ENCODE measurements around the gene FNIP1. TPM values are rescaled to one million over a fixed set of nuclear protein-coding genes. Genes with fewer than 3 reads are reported as not detected.

FNIP1 gene
- total RNA-seq, 2 experiments from 2014 or later = 24.8 to 26.1 TPM

DNA sequence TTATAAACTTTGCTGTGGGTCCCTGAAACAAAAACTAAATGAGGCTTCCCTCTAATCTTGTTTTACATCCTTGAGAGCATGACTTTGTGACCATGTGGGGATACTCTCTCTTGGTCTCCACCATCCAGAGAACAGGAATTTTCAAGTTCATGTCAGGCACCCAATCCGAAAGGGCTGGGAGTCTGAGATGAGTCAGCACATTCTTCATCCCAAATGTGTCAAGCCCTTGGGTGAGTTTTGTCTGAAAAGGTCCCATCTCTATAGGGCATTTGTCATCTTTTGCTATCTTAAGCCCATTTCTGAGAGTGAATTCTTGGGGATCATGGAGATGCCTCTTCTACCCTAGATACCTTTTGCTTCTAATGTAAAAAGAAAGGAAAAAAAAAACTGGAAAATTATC lies 134.9 kb downstream of the FNIP1 start:
- Mint-ChIP-seq H3K27ac (no peak overlapping the region), H3K36me3 (ENCODE audit: low read depth) (peaks cover 69% of the 10 kb centered on the region), H3K4me3 (no peak overlapping the region), H3K4me1 (peaks cover 4% of the 10 kb centered on the region), H3K27me3 (no peaks in the 10 kb centered on the region), H3K9me3 (peaks cover 27% of the 10 kb centered on the region)
- no peak for DNase-seq
- POLR2A ChIA-PET = no interaction called here
- CTCF ChIA-PET = interaction anchor here (1.4 kb wide), 1 partner anchor 22 kb away, joined by 4 read pairs; no protein-coding TSS in a partner anchor

DNA sequence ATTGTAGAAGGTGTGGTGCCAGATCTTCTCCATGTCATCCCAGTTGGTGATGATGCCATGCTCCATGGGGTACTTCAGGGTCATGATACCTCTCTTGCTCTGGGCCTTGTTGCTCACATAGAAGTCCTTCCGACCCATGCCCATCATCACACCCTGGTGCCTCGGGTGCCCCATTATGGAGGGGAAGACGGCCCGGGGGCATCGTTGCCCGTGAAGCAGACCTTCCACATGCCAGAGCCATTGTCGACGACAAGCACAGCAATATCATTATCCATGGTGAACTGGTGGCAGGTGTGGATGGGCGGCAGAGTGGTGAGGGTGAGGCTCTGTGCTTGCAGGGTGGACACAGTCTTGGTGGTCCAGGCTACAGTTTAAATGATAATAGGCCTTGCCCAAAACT lies 137.0 kb downstream of the FNIP1 start:
- Mint-ChIP-seq H3K27me3 (no peaks in the 10 kb centered on the region), H3K4me1 (peaks cover 4% of the 10 kb centered on the region), H3K4me3 (no peak overlapping the region), H3K9me3 (peaks cover 27% of the 10 kb centered on the region), H3K36me3 (ENCODE audit: low read depth) (peaks cover 67% of the 10 kb centered on the region), H3K27ac (no peak overlapping the region)
- ChIA-PET POLR2A (no interaction called here), CTCF (interaction anchor here (0.6 to 1.6 kb wide), 2 partner anchors 19 to 162 kb away, joined by 4 to 6 read pairs; no protein-coding TSS in a partner anchor)
- DNase-seq = no peak

DNA sequence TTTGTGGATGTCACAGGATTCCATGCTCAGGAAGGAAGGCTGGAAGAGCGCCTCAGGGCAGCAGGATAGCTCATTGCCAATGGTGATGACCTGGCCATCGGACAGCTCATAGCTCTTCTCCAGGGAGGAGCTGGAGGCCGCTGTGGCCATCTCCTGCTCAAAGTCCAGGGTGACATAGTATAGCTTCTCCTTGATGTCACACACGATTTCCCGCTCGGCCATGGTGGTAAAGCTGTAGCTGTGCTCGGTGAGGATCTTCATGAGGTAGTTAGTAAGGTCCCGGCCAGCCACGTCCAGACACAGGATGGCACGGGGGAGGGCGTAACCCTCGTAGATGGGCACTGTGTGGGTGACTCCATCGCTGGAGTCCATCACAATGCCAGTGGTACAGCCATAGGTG lies 137.5 kb downstream of the FNIP1 start:
- H3K36me3 Mint-ChIP-seq (ENCODE audit: low read depth) = peaks cover 71% of the 10 kb centered on the region
- peaks cover 27% of the 10 kb centered on the region for H3K9me3 Mint-ChIP-seq
- no peak for DNase-seq
- H3K4me3 Mint-ChIP-seq = no peak overlapping the region
- CTCF ChIA-PET = interaction anchor here (0.6 to 1.6 kb wide), 2 partner anchors 19 to 162 kb away, joined by 4 to 6 read pairs; no protein-coding TSS in a partner anchor
- no peak overlapping the region for H3K27ac Mint-ChIP-seq
- peaks cover 4% of the 10 kb centered on the region for H3K4me1 Mint-ChIP-seq
- POLR2A ChIA-PET = no interaction called here
- H3K27me3 Mint-ChIP-seq = no peaks in the 10 kb centered on the region

DNA sequence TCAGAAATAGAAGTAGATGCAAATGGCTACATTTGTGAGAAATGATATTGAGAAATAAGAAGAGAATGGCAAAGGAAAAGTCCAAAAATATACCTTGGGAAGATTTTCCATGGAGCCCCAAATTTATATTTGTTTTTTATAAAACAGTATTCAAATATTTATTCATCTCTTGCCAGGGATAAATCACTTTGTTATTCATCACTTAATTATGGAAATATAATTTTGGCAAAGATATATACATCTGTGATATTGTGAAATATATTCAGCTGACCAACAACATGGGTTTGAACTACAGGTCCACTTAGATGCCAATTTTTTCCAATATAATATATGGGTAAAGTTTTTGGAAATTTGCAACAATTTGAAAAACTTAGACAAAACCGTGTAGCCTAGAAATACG lies 142.0 kb downstream of the FNIP1 start:
- Mint-ChIP-seq H3K27me3 (no peaks in the 10 kb centered on the region), H3K9me3 (peaks cover 6% of the 10 kb centered on the region), H3K36me3 (ENCODE audit: low read depth) (peaks cover 60% of the 10 kb centered on the region), H3K4me3 (no peak overlapping the region), H3K27ac (no peak overlapping the region), H3K4me1 (peaks cover 4% of the 10 kb centered on the region)
- ChIA-PET POLR2A (no interaction called here), CTCF (interaction anchor here (1.4 kb wide), 1 partner anchor 23 kb away, joined by 3 read pairs; no protein-coding TSS in a partner anchor)
- DNase-seq = no peak

DNA sequence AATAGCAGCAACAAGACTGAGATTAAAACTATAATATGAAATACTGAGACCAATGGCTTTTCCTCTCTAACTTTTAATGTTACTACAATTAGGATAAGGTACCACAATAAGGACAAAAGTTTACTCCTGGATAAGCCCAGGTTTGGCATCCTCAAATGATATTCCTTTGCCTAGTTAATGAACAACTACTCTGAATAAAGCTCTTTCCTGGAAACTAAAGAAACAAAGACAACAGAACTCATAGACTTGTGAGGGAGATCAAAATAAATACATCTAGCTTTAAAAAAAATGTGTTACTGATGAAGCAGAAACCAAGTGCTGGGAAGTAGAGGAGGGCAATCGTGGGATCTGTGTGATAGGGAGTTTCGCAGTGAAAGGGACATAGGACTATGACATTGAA lies 142.5 kb downstream of the FNIP1 start:
- H3K4me3 Mint-ChIP-seq = no peak overlapping the region
- H3K4me1 Mint-ChIP-seq = peaks cover 4% of the 10 kb centered on the region
- DNase-seq = no peak
- peaks cover 1% of the 10 kb centered on the region for H3K9me3 Mint-ChIP-seq
- ChIA-PET POLR2A (no interaction called here), CTCF (no interaction called here)
- no peak overlapping the region for H3K27ac Mint-ChIP-seq
- H3K36me3 Mint-ChIP-seq (ENCODE audit: low read depth) = peaks cover 58% of the 10 kb centered on the region
- no peaks in the 10 kb centered on the region for H3K27me3 Mint-ChIP-seq

DNA sequence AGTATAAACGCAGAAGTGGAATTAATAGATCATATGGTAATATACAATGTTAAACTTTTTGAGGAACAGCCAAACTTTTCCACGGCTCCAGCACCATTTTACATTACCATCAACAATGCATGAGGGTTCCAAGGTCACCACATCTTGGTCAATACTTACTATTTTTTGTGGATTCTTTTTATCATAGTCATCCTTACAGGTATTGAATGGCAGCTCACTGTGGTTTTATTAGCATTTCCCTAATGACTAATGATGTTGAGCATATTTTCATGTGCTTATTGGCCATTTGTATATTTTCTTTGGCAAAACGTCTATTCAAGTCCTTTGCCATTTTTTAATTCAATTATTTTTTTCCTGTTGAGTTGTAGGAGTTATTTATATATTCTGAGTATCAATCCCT lies 147.7 kb downstream of the FNIP1 start:
- Mint-ChIP-seq H3K27me3 (no peaks in the 10 kb centered on the region), H3K36me3 (ENCODE audit: low read depth) (peaks cover 55% of the 10 kb centered on the region), H3K4me1 (peaks cover 4% of the 10 kb centered on the region), H3K4me3 (no peak overlapping the region), H3K27ac (no peak overlapping the region), H3K9me3 (no peaks in the 10 kb centered on the region)
- ChIA-PET POLR2A (no interaction called here), CTCF (no interaction called here)
- no peak for DNase-seq

DNA sequence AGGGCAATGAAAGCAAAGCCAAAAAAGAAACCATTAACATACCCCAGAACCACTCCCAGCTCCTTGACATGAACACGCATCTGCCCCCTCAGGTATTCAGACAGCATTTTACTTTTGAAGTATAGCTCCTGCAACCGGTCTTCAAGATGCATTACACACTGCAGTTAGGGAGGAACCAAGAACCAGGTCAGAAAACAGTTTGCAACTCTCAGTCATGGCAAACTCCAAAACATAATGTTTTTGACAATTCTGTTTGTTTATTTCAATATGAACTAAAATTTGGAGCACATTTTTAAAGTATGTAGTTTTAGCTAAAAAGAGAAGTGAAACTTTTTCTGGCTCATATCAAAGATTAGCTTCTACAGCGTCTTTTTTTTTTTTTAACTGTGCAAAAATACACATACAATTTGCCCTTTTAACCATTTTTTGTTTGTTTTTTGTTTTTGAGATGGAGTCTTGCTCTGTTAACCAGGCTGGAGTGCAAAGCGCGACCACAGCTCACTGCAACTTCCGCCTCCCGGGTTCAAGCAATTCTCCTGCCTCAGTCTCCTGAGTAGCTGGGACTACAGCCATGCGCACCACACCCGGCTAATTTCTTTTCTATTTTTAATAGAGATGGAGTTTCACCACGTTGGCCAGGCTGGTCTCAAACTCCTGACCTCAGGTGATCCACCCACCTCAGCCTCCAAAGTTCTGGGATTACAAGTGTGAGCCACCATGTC lies 149.6 kb downstream of the FNIP1 start:
- H3K4me1 Mint-ChIP-seq = peaks cover 4% of the 10 kb centered on the region
- no peak for DNase-seq
- peak overlapping the region; percentile 9 for H3K27ac Mint-ChIP-seq
- ChIA-PET POLR2A (no interaction called here), CTCF (no interaction called here)
- H3K9me3 Mint-ChIP-seq = no peaks in the 10 kb centered on the region
- H3K27me3 Mint-ChIP-seq = no peaks in the 10 kb centered on the region
- no peak overlapping the region for H3K4me3 Mint-ChIP-seq
- peaks cover 53% of the 10 kb centered on the region for H3K36me3 Mint-ChIP-seq (ENCODE audit: low read depth)

DNA sequence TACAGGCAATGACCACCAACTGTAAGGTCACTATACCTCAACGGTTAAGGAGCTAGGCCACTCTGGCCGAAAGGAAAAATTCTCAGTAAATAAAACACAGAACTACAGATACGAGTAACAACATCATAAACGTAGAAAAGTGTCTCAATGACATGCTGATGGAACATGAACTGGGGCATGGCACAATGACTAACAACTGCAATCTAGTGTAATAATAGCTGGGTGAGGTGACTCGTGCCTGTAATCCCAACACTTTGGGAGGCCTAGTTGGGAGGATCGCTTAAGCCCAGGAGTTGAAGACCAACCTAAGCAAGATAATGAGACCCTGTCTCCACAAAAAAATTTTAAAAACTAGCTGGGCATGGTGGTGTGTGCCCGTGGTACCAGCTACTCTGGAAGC lies 152.0 kb downstream of the FNIP1 start:
- DNase-seq = no peak
- H3K9me3 Mint-ChIP-seq = no peaks in the 10 kb centered on the region
- CTCF ChIA-PET = interaction anchor here (0.8 kb wide), 1 partner anchor 12 kb away, joined by 3 read pairs; no protein-coding TSS in a partner anchor

DNA sequence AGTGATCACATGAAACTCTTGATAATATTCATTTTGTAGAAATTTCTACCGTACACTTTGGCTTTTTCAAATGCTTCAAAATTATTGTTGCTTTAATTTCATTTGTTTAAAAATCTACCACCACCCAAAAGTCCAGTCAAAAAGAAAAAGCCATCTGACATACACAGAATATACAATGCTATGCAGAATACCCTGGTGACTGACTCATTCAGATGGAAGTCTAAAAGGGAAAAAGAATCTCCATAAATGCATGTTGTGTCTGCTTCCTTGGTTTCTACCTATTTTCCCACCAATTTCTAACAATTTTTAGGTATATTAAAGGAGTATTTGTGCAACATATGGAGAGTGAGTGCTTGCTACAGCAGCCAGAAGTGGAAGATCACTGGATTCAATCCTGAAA lies 152.4 kb downstream of the FNIP1 start:
- Mint-ChIP-seq H3K36me3 (ENCODE audit: low read depth) (peaks cover 36% of the 10 kb centered on the region), H3K4me3 (no peak overlapping the region), H3K27me3 (no peaks in the 10 kb centered on the region), H3K4me1 (peaks cover 19% of the 10 kb centered on the region), H3K9me3 (no peaks in the 10 kb centered on the region), H3K27ac (no peak overlapping the region)
- ChIA-PET POLR2A (no interaction called here), CTCF (interaction anchor here (0.8 kb wide), 1 partner anchor 13 kb away, joined by 3 read pairs; no protein-coding TSS in a partner anchor)
- DNase-seq = no peak

More for the DNA sequence above, 152.0 kb downstream of the FNIP1 start:
- no peaks in the 10 kb centered on the region for H3K27me3 Mint-ChIP-seq
- H3K27ac Mint-ChIP-seq = no peak overlapping the region
- POLR2A ChIA-PET = no interaction called here
- no peak overlapping the region for H3K4me3 Mint-ChIP-seq
- H3K36me3 Mint-ChIP-seq (ENCODE audit: low read depth) = peaks cover 39% of the 10 kb centered on the region
- H3K4me1 Mint-ChIP-seq = peaks cover 15% of the 10 kb centered on the region

DNA sequence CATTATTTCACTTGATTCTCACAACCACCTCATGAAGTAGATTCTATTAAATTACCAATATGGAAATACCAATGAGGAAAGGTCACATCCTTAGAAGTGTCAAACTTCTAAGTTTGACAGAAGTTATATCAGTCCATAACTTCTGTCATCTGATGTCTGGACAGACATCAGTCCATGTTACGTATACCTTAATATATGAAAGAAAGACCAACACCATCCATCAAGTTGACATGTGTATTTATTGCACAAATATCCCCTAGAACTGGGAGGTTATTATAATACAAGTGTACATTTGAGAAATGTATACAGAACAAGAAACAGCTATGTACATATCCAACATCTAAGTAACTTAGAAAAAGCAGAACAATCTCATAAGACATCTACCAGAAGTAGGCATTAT lies 155.3 kb downstream of the FNIP1 start:
- H3K27ac Mint-ChIP-seq = no peak overlapping the region
- peaks cover 23% of the 10 kb centered on the region for H3K4me1 Mint-ChIP-seq
- no peaks in the 10 kb centered on the region for H3K27me3 Mint-ChIP-seq
- H3K36me3 Mint-ChIP-seq (ENCODE audit: low read depth) = peaks cover 25% of the 10 kb centered on the region
- no peaks in the 10 kb centered on the region for H3K9me3 Mint-ChIP-seq
- CTCF ChIA-PET = interaction anchor here (0.7 to 1.6 kb wide), 4 partner anchors 9 to 366 kb away, joined by 3 to 5 read pairs (median 3); no protein-coding TSS in a partner anchor
- POLR2A ChIA-PET = no interaction called here
- no peak for DNase-seq
- no peak overlapping the region for H3K4me3 Mint-ChIP-seq

DNA sequence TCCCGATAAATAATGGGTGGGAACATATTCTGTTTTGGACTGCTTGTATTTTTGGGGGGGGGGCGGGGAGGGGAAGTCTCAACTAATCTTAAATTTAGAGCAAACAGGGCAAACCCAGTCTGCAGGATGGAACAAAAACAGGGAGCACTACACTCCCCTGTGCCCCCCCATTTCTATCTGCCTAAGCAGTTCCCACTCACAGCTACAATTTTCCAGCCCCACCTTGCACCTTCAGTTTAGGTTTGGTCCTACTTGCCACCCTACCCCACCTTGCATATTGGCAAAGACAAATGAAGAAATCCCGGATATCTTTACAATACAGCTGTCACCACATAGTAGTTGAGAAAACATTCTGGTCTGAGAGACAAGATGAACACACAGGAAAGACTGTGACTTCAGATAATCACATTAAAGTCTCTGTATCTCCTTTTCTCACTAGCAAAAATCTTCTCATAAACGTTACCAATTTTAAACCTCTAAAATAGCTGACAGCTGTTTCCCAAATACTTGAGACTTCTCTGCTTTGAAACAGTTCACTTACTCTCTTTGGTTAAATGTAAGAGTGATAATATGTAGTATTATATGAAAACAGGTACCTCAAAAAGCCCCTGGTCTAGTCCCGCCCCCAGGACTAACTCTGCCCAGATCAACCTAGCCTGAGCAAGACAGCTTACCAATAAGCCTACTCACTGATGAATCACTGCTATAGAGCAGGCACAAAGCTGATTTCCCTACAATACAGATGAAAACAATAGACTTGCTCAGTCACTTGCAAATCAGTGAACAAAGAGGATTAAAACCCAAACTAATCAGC lies 156.6 kb downstream of the FNIP1 start:
- peak overlapping the region; percentile 35 for H3K4me3 Mint-ChIP-seq
- DNase-seq = peak; percentile 17
- H3K9me3 Mint-ChIP-seq = no peaks in the 10 kb centered on the region
- peak overlapping the region; percentile 37 for H3K27ac Mint-ChIP-seq
- H3K36me3 Mint-ChIP-seq (ENCODE audit: low read depth) = peaks cover 21% of the 10 kb centered on the region
- no peaks in the 10 kb centered on the region for H3K27me3 Mint-ChIP-seq
- H3K4me1 Mint-ChIP-seq = peaks cover 29% of the 10 kb centered on the region
- ChIA-PET POLR2A (interaction anchor here (0.5 kb wide), 1 partner anchor 16 kb away, joined by 4 read pairs; no protein-coding TSS in a partner anchor), CTCF (interaction anchor here (0.5 to 1.9 kb wide), 7 partner anchors 10 to 570 kb away, joined by 3 to 7 read pairs (median 4); no protein-coding TSS in a partner anchor)

DNA sequence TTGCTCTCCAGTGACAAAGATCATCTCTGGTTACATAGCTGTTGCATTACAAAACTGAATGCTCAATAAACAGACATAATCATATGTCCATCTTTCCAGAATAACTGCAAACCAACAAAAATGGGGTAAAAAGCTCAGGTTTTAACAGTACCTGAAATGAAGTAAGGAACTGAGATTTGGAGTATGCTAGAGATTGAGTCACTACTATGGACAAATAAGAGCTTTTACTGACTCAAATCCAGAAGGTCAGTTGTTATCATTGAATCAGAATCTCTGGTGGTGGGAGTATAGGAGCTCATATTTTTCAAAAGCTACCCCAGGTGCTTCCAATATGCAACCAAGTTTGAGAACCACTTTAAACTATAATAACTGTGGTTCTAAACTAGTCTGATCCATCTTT lies 157.7 kb downstream of the FNIP1 start:
- H3K36me3 Mint-ChIP-seq (ENCODE audit: low read depth) = peaks cover 14% of the 10 kb centered on the region
- ChIA-PET POLR2A (no interaction called here), CTCF (interaction anchor here (1.9 kb wide), 1 partner anchor 49 kb away, joined by 7 read pairs; no protein-coding TSS in a partner anchor)
- H3K4me3 Mint-ChIP-seq = no peak overlapping the region
- no peak for DNase-seq
- peaks cover 30% of the 10 kb centered on the region for H3K4me1 Mint-ChIP-seq
- H3K27me3 Mint-ChIP-seq = no peaks in the 10 kb centered on the region
- no peak overlapping the region for H3K27ac Mint-ChIP-seq
- no peaks in the 10 kb centered on the region for H3K9me3 Mint-ChIP-seq

DNA sequence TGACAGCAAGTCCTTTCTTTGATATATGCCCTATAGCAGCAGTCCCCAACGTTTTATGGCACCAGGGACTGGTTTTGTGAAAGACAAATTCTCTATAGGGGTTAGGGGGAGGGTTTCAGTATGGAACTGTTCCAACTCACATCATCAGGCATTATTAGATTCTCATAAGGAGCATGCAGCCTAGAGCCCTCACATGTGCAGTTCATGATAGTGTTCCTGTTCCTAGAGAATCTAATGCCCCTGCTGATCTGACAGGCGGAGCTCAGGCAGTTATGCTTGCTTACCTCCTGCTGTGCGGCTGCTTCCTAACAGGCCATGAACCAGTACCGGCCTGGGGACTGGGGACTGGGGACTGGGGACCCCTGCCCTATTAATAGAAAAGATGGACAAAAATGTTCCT lies 159.1 kb downstream of the FNIP1 start:
- Mint-ChIP-seq H3K27me3 (no peaks in the 10 kb centered on the region), H3K36me3 (ENCODE audit: low read depth) (peaks cover 11% of the 10 kb centered on the region), H3K9me3 (no peaks in the 10 kb centered on the region), H3K4me3 (no peak overlapping the region), H3K4me1 (peaks cover 36% of the 10 kb centered on the region), H3K27ac (no peak overlapping the region)
- CTCF ChIA-PET = no interaction called here
- no peak for DNase-seq
- POLR2A ChIA-PET = no interaction called here

All from activated CD4-positive, alpha-beta T cell treated with anti-CD3 and anti-CD28 coated beads, Interleukin-2, amount 10 ng/mL, durations not matched to agents 7 days and 5 days (primary cell).